VCaP (cell line): Measurements from ENCODE around the gene NELL1.

Experiments used
- H3K27ac ChIP-seq: fragments of 450-650 bp; 2 replicates; pipeline ENCODE4 v1.5.1; 2017
- CTCF ChIP-seq: fragments of 450-650 bp; conservative IDR thresholded peaks from 2 replicates; pipeline ENCODE4 v1.5.1; 2017; ENCODE audit warnings: mild to moderate bottlenecking, moderate library complexity

Gene NELL1

DNA sequence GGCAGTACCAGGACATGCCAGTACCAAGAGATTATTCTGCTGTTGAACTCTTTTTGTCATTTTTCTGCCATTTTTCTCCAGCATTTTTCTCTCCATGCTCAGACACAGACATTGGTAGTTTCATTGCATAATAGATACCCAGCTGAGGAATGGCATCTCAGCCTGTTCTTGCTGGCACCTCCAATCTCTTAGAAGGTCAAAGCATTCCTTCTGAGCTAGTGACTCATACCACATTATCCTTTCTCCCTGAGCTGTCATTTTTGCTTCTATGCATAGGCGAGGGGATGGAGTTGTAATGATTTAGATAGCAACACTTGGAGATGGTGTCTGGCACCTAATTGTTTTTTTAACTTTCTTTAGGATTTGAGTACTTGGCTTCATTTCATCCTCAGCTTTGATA lies 321.1 kb downstream of the NELL1 start:
- TF ChIP-seq CTCF: no peak
- no peak overlapping the region for H3K27ac ChIP-seq

DNA sequence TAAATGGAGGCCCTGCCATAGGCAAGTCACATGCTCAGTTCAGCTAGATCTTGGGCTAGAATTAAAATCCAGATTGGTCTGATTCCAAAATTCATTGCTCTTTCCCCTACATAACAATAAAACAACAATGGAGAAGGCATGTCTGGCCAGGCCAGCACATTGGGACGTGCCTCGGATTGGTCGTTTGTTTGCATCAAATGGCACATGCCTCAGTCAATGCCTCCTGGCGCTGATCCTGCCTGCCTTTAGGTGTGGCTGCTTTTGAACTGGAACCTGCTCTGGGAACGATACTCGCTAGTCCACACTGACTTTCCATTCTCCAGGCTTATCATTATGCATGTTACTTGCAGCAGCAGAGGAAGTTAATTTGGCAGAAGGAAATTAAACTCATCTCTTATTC lies 322.1 kb downstream of the NELL1 start:
- no peak overlapping the region for H3K27ac ChIP-seq
- no peak for TF ChIP-seq CTCF

DNA sequence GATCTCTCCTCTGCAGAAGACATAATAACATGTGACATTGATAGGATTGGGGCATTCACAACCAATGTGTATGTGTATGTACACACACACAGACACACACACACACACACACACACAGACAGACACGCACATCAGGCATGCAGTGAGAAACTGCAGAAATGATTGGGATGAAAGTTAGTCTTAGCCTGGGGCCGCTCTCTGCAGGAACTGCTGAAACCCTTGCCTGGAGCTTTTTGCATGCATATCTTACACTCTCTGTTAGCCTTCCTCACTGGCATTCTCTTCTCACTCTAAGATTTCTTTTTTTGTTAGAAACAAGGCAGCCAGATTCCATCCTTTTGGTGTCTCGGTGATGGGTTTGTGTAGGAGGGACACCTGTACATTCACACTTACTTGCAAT lies 337.9 kb downstream of the NELL1 start:
- no peak overlapping the region for H3K27ac ChIP-seq
- no peak for TF ChIP-seq CTCF

DNA sequence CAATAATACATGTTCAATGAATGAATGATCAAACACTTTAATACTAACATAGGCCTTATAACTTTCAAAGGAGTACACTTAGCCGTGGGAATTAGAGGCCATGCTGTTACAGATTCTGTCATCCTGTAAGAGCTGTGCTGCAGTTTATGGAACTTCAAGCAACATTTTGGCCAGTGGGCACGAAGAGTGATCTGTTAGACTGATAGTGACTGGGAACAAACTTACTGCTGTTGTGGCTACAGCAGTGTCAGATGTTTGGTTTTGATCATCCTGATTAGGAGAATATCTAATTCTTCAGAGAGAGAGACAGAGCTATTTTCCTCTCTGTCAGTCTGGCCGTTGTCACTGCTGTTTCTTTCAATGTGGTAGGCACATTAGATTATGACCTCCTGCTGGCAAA lies 348.9 kb downstream of the NELL1 start:
- TF ChIP-seq CTCF: no peak
- H3K27ac ChIP-seq: no peak overlapping the region

DNA sequence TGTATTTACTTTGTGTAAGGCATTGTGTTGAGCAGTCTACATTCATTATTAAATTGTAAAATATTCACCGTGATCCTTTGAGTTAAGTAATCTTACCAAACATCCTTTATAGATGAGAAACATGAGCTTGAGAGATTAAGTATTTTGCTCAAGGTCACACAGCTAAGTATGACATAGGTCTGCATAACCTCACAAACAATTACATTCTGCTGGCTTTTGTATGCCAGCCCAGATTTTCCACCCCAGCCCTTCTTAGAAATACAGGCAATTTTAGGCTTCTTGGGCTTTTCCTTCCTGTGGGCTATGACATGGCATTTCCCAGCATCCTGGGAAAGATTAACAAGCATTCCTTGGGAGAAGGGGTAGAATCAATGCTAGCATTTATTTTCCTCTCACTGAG lies 357.3 kb downstream of the NELL1 start:
- no peak overlapping the region for H3K27ac ChIP-seq
- no peak for TF ChIP-seq CTCF

- no peak for TF ChIP-seq CTCF
- H3K27ac ChIP-seq: no peak overlapping the region
Measured at GRCh38 chr11:21037850-21038249, 368.5 kb downstream of the NELL1 start.

- no peak for TF ChIP-seq CTCF
- H3K27ac ChIP-seq: no peak overlapping the region
Measured at GRCh38 chr11:21038801-21039200, 369.4 kb downstream of the NELL1 start.

DNA sequence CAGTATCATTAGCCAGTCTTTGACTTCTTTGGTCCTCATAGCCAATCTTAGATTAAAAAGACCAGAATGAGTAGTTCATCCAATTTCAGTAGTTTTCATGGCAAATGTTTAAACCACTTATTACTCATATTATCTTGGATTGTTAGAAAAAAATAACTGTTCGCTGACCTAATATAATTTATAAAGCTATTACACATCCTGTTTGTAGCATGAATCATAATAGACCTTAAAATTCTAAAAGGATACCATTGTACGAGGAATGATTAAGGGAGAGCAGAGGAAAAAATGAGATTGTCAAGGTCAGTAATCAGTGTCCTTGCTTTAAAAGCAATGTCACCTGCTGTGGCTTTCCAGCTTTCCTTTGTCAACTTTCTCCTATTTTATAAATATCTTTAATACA lies 371.2 kb downstream of the NELL1 start:
- TF ChIP-seq CTCF: no peak
- no peak overlapping the region for H3K27ac ChIP-seq
